ENCODE results near the gene LCORL.
"Not testable (repeated sequence)": the region's sequence is repeated elsewhere in the genome, so short reads cannot be mapped to it uniquely, and the experiment has no call there.

LCORL gene

GRCh38 chr4:18014269-18014668 lies 7.3 kb downstream of the LCORL start:
- DNase-seq = no peak

GRCh38 chr4:18012807-18013462 lies 8.6 kb downstream of the LCORL start:
- no peak for DNase-seq

GRCh38 chr4:18012134-18012806 lies 9.3 kb downstream of the LCORL start:
- DNase-seq = no peak

- DNase-seq = no peak
Measured at GRCh38 chr4:18007625-18008024, 13.9 kb downstream of the LCORL start.

GRCh38 chr4:18006432-18006831 lies 15.1 kb downstream of the LCORL start:
- not testable (repeated sequence) for DNase-seq

- no peak for DNase-seq
Measured at GRCh38 chr4:17997129-17997528, 24.4 kb downstream of the LCORL start.

GRCh38 chr4:17995165-17995564 lies 26.4 kb downstream of the LCORL start:
- no peak for DNase-seq

- no peak for DNase-seq
Measured at GRCh38 chr4:17985832-17986231, 35.7 kb downstream of the LCORL start.

GRCh38 chr4:17981063-17981462 lies 40.5 kb downstream of the LCORL start:
- DNase-seq = no peak

GRCh38 chr4:17968721-17969120 lies 52.8 kb downstream of the LCORL start:
- no peak for DNase-seq

GRCh38 chr4:17967078-17967477 lies 54.5 kb downstream of the LCORL start:
- no peak for DNase-seq

GRCh38 chr4:17966312-17966711 lies 55.2 kb downstream of the LCORL start:
- no peak for DNase-seq

- DNase-seq = no peak
Measured at GRCh38 chr4:17964576-17964975, 57.0 kb downstream of the LCORL start.

- DNase-seq = no peak
Measured at GRCh38 chr4:17962171-17962570, 59.4 kb downstream of the LCORL start.

- no peak for DNase-seq
Measured at GRCh38 chr4:17961249-17961648, 60.3 kb downstream of the LCORL start.

GRCh38 chr4:17958181-17958580 lies 63.4 kb downstream of the LCORL start:
- DNase-seq = no peak

GRCh38 chr4:17957688-17958087 lies 63.9 kb downstream of the LCORL start:
- DNase-seq = no peak

- no peak for DNase-seq
Measured at GRCh38 chr4:17956245-17956644, 65.3 kb downstream of the LCORL start.

GRCh38 chr4:17945303-17945702 lies 76.3 kb downstream of the LCORL start:
- no peak for DNase-seq

GRCh38 chr4:17941731-17942130 lies 79.8 kb downstream of the LCORL start:
- no peak for DNase-seq

GRCh38 chr4:17939054-17939453 lies 82.5 kb downstream of the LCORL start:
- DNase-seq = no peak

- DNase-seq = no peak
Measured at GRCh38 chr4:17934286-17934685, 87.3 kb downstream of the LCORL start.

- no peak for DNase-seq
Measured at GRCh38 chr4:17933126-17933525, 88.4 kb downstream of the LCORL start.

- no peak for DNase-seq
Measured at GRCh38 chr4:17932041-17932440, 89.5 kb downstream of the LCORL start.

- no peak for DNase-seq
Measured at GRCh38 chr4:17930256-17930655, 91.3 kb downstream of the LCORL start.
